H1 (cell line): ENCODE data around the gene FAM120A. TPM values are rescaled to one million over a fixed set of nuclear protein-coding genes. Genes with fewer than 3 reads are reported as not detected.

Experiments used
- CTCF ChIA-PET: fragments of 300-600 bp; sonication (Branson Sonifier 250); formaldehyde crosslinking; loops from one replicate; lab custom pipeline; 2021; ENCODE audit not compliant: partially characterized antibody; lab: Charles Lee
- POLR2A ChIA-PET: fragments of 300-600 bp; sonication (Branson Sonifier 250); formaldehyde crosslinking; loops from one replicate; lab custom pipeline; 2021; ENCODE audit warnings: inconsistent platforms; ENCODE audit not compliant: partially characterized antibody; lab: Charles Lee
- DNase-seq, 2 experiments: peaks; one replicate each; pipeline versions ENCODE4 v3.0.0 to v3.0.0-alpha.2; 2010 to 2022; ENCODE audit warnings: low spot score in 2 of 2, low read depth in 1 of 2, mixed read lengths in 1 of 2
- FAIRE-seq: peaks from 2 replicates; lab custom pipeline; 2011; peaks lifted over from hg19 to GRCh38; lab: Jason Lieb, UNC
- H2AFZ ChIP-seq: 2 replicates; pipeline ENCODE4 v1.8.1; 2012; ENCODE audit warnings: low read length, inconsistent platforms
- H2AK5ac ChIP-seq: 2 replicates; pipeline ENCODE4 v1.6.1; 2013; ENCODE audit warnings: low read depth, low read length
- H2BK120ac ChIP-seq: replicated peaks from 2 replicates; pipeline ENCODE3; 2013; ENCODE audit warnings: low read depth, low read length, inconsistent platforms
- H2BK12ac ChIP-seq: 2 replicates; pipeline ENCODE4 v1.6.1; 2013; ENCODE audit warnings: low read depth, low read length
- H2BK15ac ChIP-seq: 2 replicates; pipeline ENCODE4 v1.6.1; 2013; ENCODE audit warnings: low read length
- H2BK20ac ChIP-seq: 2 replicates; pipeline ENCODE4 v1.6.1; 2013; ENCODE audit warnings: low read length
- H2BK5ac ChIP-seq: 2 replicates; pipeline ENCODE4 v1.6.1; 2013; ENCODE audit warnings: low read depth, low read length
- H3K14ac ChIP-seq: 2 replicates; pipeline ENCODE4 v1.6.1; 2013; ENCODE audit warnings: inconsistent platforms; ENCODE audit not compliant: insufficient read length
- H3K18ac ChIP-seq: 2 replicates; pipeline ENCODE4 v1.6.1; 2013; ENCODE audit warnings: low read length; ENCODE audit errors: extremely low read depth
- H3K23ac ChIP-seq: 2 replicates; pipeline ENCODE4 v1.6.1; 2013; ENCODE audit warnings: inconsistent platforms; ENCODE audit not compliant: insufficient read length
- H3K23me2 ChIP-seq: 2 replicates; pipeline ENCODE4 v1.6.1; 2013; ENCODE audit warnings: low read depth, low read length
- H3K27ac ChIP-seq: 2 replicates; pipeline ENCODE4 v1.6.1; 2011; ENCODE audit warnings: low read depth, low read length, inconsistent platforms
- H3K27me3 ChIP-seq, 4 experiments: replicated peaks in 1 of 4; 1 replicate in 1 of 4; 2 replicates in 3 of 4; pipeline versions ENCODE4 v1.6.1 to v1.8.1; 2011 to 2013; ENCODE audit warnings: low read length in 3 of 4, mild to moderate bottlenecking in 3 of 4, inconsistent platforms in 2 of 4, mixed read lengths in 2 of 4, moderate library complexity in 1 of 4; ENCODE audit not compliant: control insufficient read depth in 3 of 4, insufficient read depth in 3 of 4; ENCODE audit errors: extremely low read depth in 1 of 4
- H3K36me3 ChIP-seq, 4 experiments: 2 replicates each; pipeline versions ENCODE4 v1.6.1 to v1.8.1; 2011 to 2013; ENCODE audit warnings: mild to moderate bottlenecking in 4 of 4, low read length in 3 of 4, moderate library complexity in 2 of 4, control low read depth in 1 of 4, inconsistent platforms in 1 of 4; ENCODE audit not compliant: insufficient read depth in 4 of 4, control insufficient read depth in 2 of 4
- H3K4ac ChIP-seq: replicated peaks from 2 replicates; pipeline ENCODE3; 2013; ENCODE audit warnings: low read length, low read depth, mixed read lengths, inconsistent platforms; ENCODE audit not compliant: insufficient read length
- H3K4me1 ChIP-seq, 4 experiments: replicated peaks in 1 of 4; 1 replicate in 1 of 4; 2 replicates in 3 of 4; pipeline versions ENCODE4 v1.6.1 to v1.8.1; 2011 to 2013; ENCODE audit warnings: low read length in 3 of 4, inconsistent platforms in 2 of 4, mixed read lengths in 1 of 4; ENCODE audit not compliant: insufficient read depth in 4 of 4, control insufficient read depth in 3 of 4
- H3K4me2 ChIP-seq, 2 experiments: 2 replicates each; pipeline versions ENCODE4 v1.6.1 to v1.8.1; 2011 to 2013; ENCODE audit warnings: low read depth in 2 of 2, low read length in 2 of 2, control low read depth in 1 of 2, inconsistent platforms in 1 of 2, mild to moderate bottlenecking in 1 of 2; ENCODE audit not compliant: insufficient read depth in 1 of 2
- H3K4me3 ChIP-seq, 4 experiments: fragments of 200-600, 300-600 bp in 1 of 4; sonication (generic), shearing (Covaris generic), sonication (Bioruptor Twin) in 1 of 4; 2 replicates each; pipeline versions ENCODE4 v1.5.1 to v1.8.1; 2011 to 2016; ENCODE audit warnings: low read length in 4 of 4, low read depth in 3 of 4, control low read depth in 2 of 4, inconsistent platforms in 2 of 4, mild to moderate bottlenecking in 2 of 4, mixed read lengths in 1 of 4, moderate library complexity in 1 of 4; ENCODE audit not compliant: insufficient read depth in 2 of 4; ENCODE audit errors: extremely low read depth in 1 of 4
- H3K56ac ChIP-seq: replicated peaks from 2 replicates; pipeline ENCODE3; 2013; ENCODE audit warnings: low read depth, mild to moderate bottlenecking, mixed read lengths, low read length, inconsistent platforms; ENCODE audit not compliant: insufficient read length
- H3K79me1 ChIP-seq: 2 replicates; pipeline ENCODE4 v1.6.1; 2013; ENCODE audit warnings: low read depth, low read length, control low read depth
- H3K79me2 ChIP-seq, 2 experiments: 2 replicates each; pipeline versions ENCODE4 v1.6.1 to v1.8.1; 2012 to 2013; ENCODE audit warnings: low read length in 2 of 2, mild to moderate bottlenecking in 2 of 2, inconsistent platforms in 1 of 2; ENCODE audit not compliant: insufficient read depth in 2 of 2, control insufficient read depth in 1 of 2
- H3K9ac ChIP-seq, 4 experiments: replicated peaks in 1 of 4; 1 replicate in 1 of 4; 2 replicates in 3 of 4; pipeline versions ENCODE4 v1.6.1 to v1.8.1; 2011 to 2013; ENCODE audit warnings: low read depth in 3 of 4, low read length in 3 of 4, control low read depth in 2 of 4, mild to moderate bottlenecking in 2 of 4, moderate library complexity in 2 of 4, inconsistent platforms in 1 of 4; ENCODE audit errors: extremely low read depth in 1 of 4
- H3K9me3 ChIP-seq, 2 experiments: 2 replicates each; pipeline versions ENCODE4 v1.6.1 to v1.8.1; 2012 to 2013; ENCODE audit warnings: mild to moderate bottlenecking in 2 of 2, moderate library complexity in 2 of 2, control low read depth in 1 of 2, inconsistent platforms in 1 of 2, low read depth in 1 of 2, low read length in 1 of 2, mixed read lengths in 1 of 2; ENCODE audit not compliant: insufficient read depth in 2 of 2
- H4K20me1 ChIP-seq, 2 experiments: replicated peaks in 1 of 2; 2 replicates each; pipeline versions ENCODE3 to v1.8.1; 2011 to 2013; ENCODE audit warnings: inconsistent platforms in 2 of 2, low read length in 2 of 2, mild to moderate bottlenecking in 1 of 2; ENCODE audit not compliant: insufficient read depth in 2 of 2, control insufficient read depth in 1 of 2
- H4K5ac ChIP-seq: 2 replicates; pipeline ENCODE4 v1.6.1; 2013; ENCODE audit warnings: low read length, low read depth, mixed read lengths, inconsistent platforms; ENCODE audit not compliant: insufficient read length
- H4K8ac ChIP-seq: 2 replicates; pipeline ENCODE4 v1.8.0; 2013; ENCODE audit warnings: mild to moderate bottlenecking, moderate library complexity, low read length, inconsistent platforms; ENCODE audit not compliant: insufficient read depth; ENCODE audit errors: extremely low read depth
- H4K91ac ChIP-seq: replicated peaks from 2 replicates; pipeline ENCODE3; 2013; ENCODE audit warnings: low read length, mixed read lengths, inconsistent platforms; ENCODE audit not compliant: insufficient read length
- BRCA1 ChIP-seq: IDR thresholded peaks from 2 replicates; pipeline ENCODE4 v1.6.1; 2012; ENCODE audit warnings: low read depth, low read length, improper control_type of control experiment
- CBX8 ChIP-seq: fragments of 300-800, 300-1000 bp; sonication (generic); IDR thresholded peaks from 2 replicates; pipeline ENCODE4 v1.7.1; 2016; ENCODE audit warnings: low read depth, low read length, borderline replicate concordance
- CEBPB ChIP-seq: IDR thresholded peaks from 2 replicates; pipeline ENCODE4 v1.6.1; 2012; ENCODE audit warnings: low read depth, low read length
- EZH2 ChIP-seq: fragments of 200-600 bp; sonication (generic); IDR thresholded peaks from 2 replicates; pipeline ENCODE4 v1.7.1; 2012; ENCODE audit warnings: low read depth, mild to moderate bottlenecking, moderate library complexity, low read length, inconsistent platforms; ENCODE audit not compliant: severe bottlenecking
- GTF2F1 ChIP-seq: IDR thresholded peaks from 2 replicates; pipeline ENCODE4 v1.6.1; 2012; ENCODE audit warnings: low read depth, low read length, improper control_type of control experiment, borderline replicate concordance
- HDAC6 ChIP-seq: IDR thresholded peaks from one replicate; pipeline ENCODE4 v1.7.1; 2012; ENCODE audit warnings: low read depth, mild to moderate bottlenecking, inconsistent platforms, low read length, moderate library complexity
- NRF1 ChIP-seq: IDR thresholded peaks from 2 replicates; pipeline ENCODE4 v1.6.1; 2011; ENCODE audit warnings: mild to moderate bottlenecking, low read depth, low read length, improper control_type of control experiment
- RNF2 ChIP-seq: fragments of 200-900, 300-1000 bp; sonication (generic); IDR thresholded peaks from 2 replicates; pipeline ENCODE4 v1.7.1; 2016; ENCODE audit warnings: borderline replicate concordance, low read depth, mild to moderate bottlenecking, antibody characterized with exemption, low read length; ENCODE audit not compliant: poor library complexity, severe bottlenecking; ENCODE audit errors: missing control alignments
- TAF1 ChIP-seq: IDR thresholded peaks from 2 replicates; pipeline ENCODE4 v1.6.1; 2011; ENCODE audit warnings: mild to moderate bottlenecking, low read depth, low read length
- TAF7 ChIP-seq: optimal IDR thresholded peaks from 2 replicates; pipeline ENCODE3; 2011; ENCODE audit warnings: low read depth, mild to moderate bottlenecking, inconsistent platforms, low read length, moderate library complexity, borderline replicate concordance
- ZNF274 ChIP-seq: IDR thresholded peaks from 2 replicates; pipeline ENCODE4 v1.7.0; 2012; ENCODE audit warnings: low read length, borderline replicate concordance; ENCODE audit errors: extremely low read depth
- WGBS, 2 experiments: shearing (Covaris generic) in 1 of 2; methylation state at CpG; one replicate each; pipeline versions ENCODE4 v1.1.6 to v1.1.7; 2013 to 2015; ENCODE audit warnings: low lambda C conversion rate in 2 of 2, mixed read lengths in 2 of 2, inconsistent platforms in 1 of 2, low coverage in 1 of 2, missing lambda C conversion rate in 1 of 2; ENCODE audit not compliant: insufficient replicate concordance in 2 of 2, insufficient coverage in 1 of 2, insufficient read length in 1 of 2; ENCODE audit errors: extremely low coverage in 1 of 2, missing lambda C conversion rate in 1 of 2; 5-methylcytosine and 5-hydroxymethylcytosine counted together
- polyA plus RNA-seq, 7 experiments: library from polyadenylated mRNA; depleted of rRNA in 3 of 7; stranded (reverse) in 5 of 7; unstranded in 2 of 7; fragments of >200 nt in 5 of 7; fragments of 200-250 nt in 2 of 7; gene quantifications; 1 replicate in 5 of 7; 2 replicates in 1 of 7; 4 replicates in 1 of 7; pipeline versions ENCODE4 v1.2.1 to v1.2.3, GENCODE V29; 2011 to 2013; ENCODE audit warnings: missing spikeins in 2 of 7, mixed read lengths in 2 of 7
- total RNA-seq: library from RNA; stranded (reverse); fragmentation: NEBNext Ultra II Directional; extraction: Animal tissue kit (Norgen Biotek cat#: 25700); gene quantifications from 2 replicates; pipeline ENCODE4 v1.2.1, GENCODE V29; 2021

Gene FAM120A
- total and polyA plus RNA-seq, 2 of the 8 experiments (the other 6 are each of a cell fraction or from before 2014, with no cell fraction given) = 24.9 to 54.7 TPM

DNA sequence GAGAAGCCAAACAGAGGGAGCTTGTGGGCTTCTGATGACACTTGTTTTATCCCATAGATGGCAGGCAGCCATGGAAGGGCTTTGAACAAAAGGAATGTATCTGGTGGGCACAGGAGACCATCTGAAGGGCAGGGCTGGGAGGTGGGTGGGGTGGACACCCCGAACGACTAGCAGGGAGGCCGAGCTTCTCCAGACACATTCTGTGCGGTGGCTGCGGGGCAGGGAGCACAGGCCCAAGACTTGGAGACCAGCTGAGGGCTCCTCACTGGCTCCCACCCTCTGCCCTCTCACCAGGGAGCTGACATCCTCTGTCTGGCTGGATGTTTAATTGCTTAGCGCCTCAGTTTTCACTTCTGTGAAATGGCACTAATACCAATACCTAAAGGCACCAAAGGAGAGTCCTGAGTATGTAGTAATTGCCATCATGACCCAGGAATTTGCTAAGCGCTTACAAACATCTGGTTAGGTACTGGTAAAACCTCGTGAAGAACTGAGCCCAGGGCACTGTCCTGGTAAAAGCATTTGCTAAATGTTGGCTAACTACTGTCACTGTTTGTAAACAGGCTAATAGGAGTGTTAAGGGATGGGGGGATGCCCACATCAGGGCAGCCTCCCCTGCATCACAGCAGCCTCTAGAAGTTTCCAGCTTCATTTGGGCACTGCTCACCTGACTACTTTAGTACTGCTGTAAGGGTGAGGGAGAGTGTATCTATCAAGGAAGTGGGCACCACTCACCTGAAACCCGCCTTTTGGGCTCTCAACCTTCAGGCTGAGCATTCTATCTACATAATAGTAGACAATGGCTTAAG lies 122.8 kb downstream of the FAM120A start:
- Histone ChIP-seq H3K4me2 (peak overlapping the region; percentile 91 to 99; a peak in 2 of 4 replicates), H4K8ac (no peak overlapping the region)
- CTCF ChIA-PET = interaction anchor here (1.0 to 2.7 kb wide), 5 partner anchors 9 to 19 kb away, joined by 3 to 9 read pairs (median 5); no protein-coding TSS in a partner anchor
- no peak for TF ChIP-seq TAF7
- no peak for TF ChIP-seq HDAC6
- no peak for TF ChIP-seq GTF2F1
- TF ChIP-seq NRF1 = no peak
- TF ChIP-seq CBX8 = no peak
- no peak for TF ChIP-seq CEBPB
- TF ChIP-seq ZNF274 = no peak
- TF ChIP-seq EZH2 = no peak
- TF ChIP-seq BRCA1 = no peak
- no peak for TF ChIP-seq TAF1
- TF ChIP-seq RNF2 = no peak

More for the DNA sequence above, 122.8 kb downstream of the FAM120A start:
- no peak for FAIRE-seq
- Histone ChIP-seq H3K79me2 (peaks cover 0 to 5% of the 10 kb centered on the region in 2 experiments; a peak in 2 of 4 replicates), H3K27ac (no peak overlapping the region), H4K20me1 (peaks cover 2 to 7% of the 10 kb centered on the region in 2 experiments), H2AFZ (no peak overlapping the region), H2BK15ac (no peak overlapping the region), H2AK5ac (no peak overlapping the region), H3K4ac (no peak overlapping the region), H4K91ac (no peak overlapping the region), H3K4me3 (no peak overlapping the region), H3K9me3 (0 out of 4 replicates have a peak, but pooled peaks cover 0 to 4% of the 10 kb centered on the region in 2 experiments), H3K18ac (no peak overlapping the region), H3K79me1 (peaks cover 4% of the 10 kb centered on the region; the same call in 1 of the 2 replicates), H2BK5ac (no peak overlapping the region), H2BK20ac (no peak overlapping the region), H3K4me1 (peaks cover 3 to 17% (median 10%) of the 10 kb centered on the region in 4 experiments), H3K56ac (no peak overlapping the region), H3K9ac (no peak overlapping the region), H3K36me3 (no peaks in the 10 kb centered on the region), H2BK120ac (no peak overlapping the region), H3K27me3 (peaks cover 0 to 16% (median 8%) of the 10 kb centered on the region in 4 experiments; a peak in 5 of 7 replicates), H3K23me2 (peaks cover 9% of the 10 kb centered on the region; the same call in 1 of the 2 replicates), H3K23ac (no peak overlapping the region), H4K5ac (no peak overlapping the region), H2BK12ac (0 out of 2 replicates have a peak overlapping the region, but pooled peaks have one; percentile 27), H3K14ac (no peak overlapping the region)
- POLR2A ChIA-PET = interaction anchor here (0.6 to 2.1 kb wide), 4 partner anchors 8 to 1405 kb away, joined by 3 to 10 read pairs (median 6); no protein-coding TSS in a partner anchor
- WGBS, 2 experiments = 83% methylated on average over 9 of the region's 9 CpGs; no CpG with 5 or more reads in 1 of the 2 experiments
- DNase-seq = no peak
